K562 (cell line): ENCODE data around the gene GLMP. TPM values are rescaled to one million over a fixed set of nuclear protein-coding genes. Genes with fewer than 3 reads are reported as not detected.
A peak's percentile ranks its signal among the peaks of the same experiment; 100 is the strongest.

Experiments used
- BRD4 ChIP-seq: fragments of 200-600 bp; sonication (generic); IDR thresholded peaks from 2 replicates; pipeline ENCODE4 v1.6.1; 2017; ENCODE audit warnings: inconsistent platforms
- COPS2 ChIP-seq: fragments of 450-650 bp; conservative IDR thresholded peaks from 2 replicates; pipeline ENCODE4 v1.6.1; 2016; ENCODE audit warnings: mild to moderate bottlenecking, moderate library complexity
- EGR1 ChIP-seq: fragments of 450-650 bp; conservative IDR thresholded peaks from 2 replicates; pipeline ENCODE4 v1.6.1; 2017; ENCODE audit warnings: mild to moderate bottlenecking
- GTF3C2 ChIP-seq: IDR thresholded peaks from 3 replicates; pipeline ENCODE4 v1.6.1; 2011; ENCODE audit warnings: borderline replicate concordance, mild to moderate bottlenecking, moderate library complexity; ENCODE audit not compliant: insufficient read length; ENCODE audit errors: extremely low read depth
- LCOR ChIP-seq: sonication (generic); formaldehyde crosslinking; IDR thresholded peaks from 2 replicates; pipeline ENCODE4 v1.8.0; 2022; ENCODE audit warnings: mild to moderate bottlenecking, missing genetic modification reagents
- NR2C1 ChIP-seq, 2 experiments: fragments of 450-650 bp; IDR thresholded peaks; 2 replicates each; pipeline ENCODE4 v1.6.1; 2017; ENCODE audit warnings: mild to moderate bottlenecking in 2 of 2, antibody characterized with exemption in 1 of 2, inconsistent platforms in 1 of 2, missing compliant biosample characterization in 1 of 2, missing genetic modification characterization in 1 of 2
- SFPQ ChIP-seq: fragments of 200-400 bp; formaldehyde crosslinking; IDR thresholded peaks from 2 replicates; pipeline ENCODE4 v1.6.1; 2017; ENCODE audit warnings: mild to moderate bottlenecking, low read depth, low read length, moderate library complexity
- ZBTB12 ChIP-seq: fragments of 250-450 bp; sonication (Bioruptor Pico); IDR thresholded peaks from 2 replicates; pipeline ENCODE4 v1.4.0; 2020
- ZKSCAN1 ChIP-seq: fragments of 150-350 bp; IDR thresholded peaks from 2 replicates; pipeline ENCODE4 v1.6.1; 2016; ENCODE audit warnings: low read depth, low read length
- ZNF766 ChIP-seq: fragments of 200-800 bp; sonication (Bioruptor generic); conservative IDR thresholded peaks from 2 replicates; pipeline ENCODE4 v1.6.1; 2016; ENCODE audit warnings: missing genetic modification characterization, missing compliant biosample characterization
- polyA plus RNA-seq, 8 experiments: library from polyadenylated mRNA; depleted of rRNA in 4 of 8; stranded (reverse) in 5 of 8; unstranded in 3 of 8; fragments of >200 nt; fragmentation: Nextera tagmentation in 2 of 8; fragmentation: Illumina TruSeq in 1 of 8; extraction: Ambion mirVana in 2 of 8; extraction: Trizol in 1 of 8; gene quantifications; 2 replicates each; pipeline versions ENCODE4 v1.2.1 to v1.2.3, GENCODE V29; 2011 to 2014; ENCODE audit warnings: inconsistent platforms in 1 of 8, missing spikeins in 1 of 8
- total RNA-seq, 7 experiments: library from RNA; depleted of rRNA in 6 of 7; stranded (reverse); fragments of >200 nt in 6 of 7; fragmentation: Illumina TruSeq in 2 of 7; extraction: Trizol in 2 of 7; gene quantifications; 2 replicates each; pipeline versions ENCODE4 v1.2.1 to v1.2.3, GENCODE V29; 2011 to 2021; ENCODE audit warnings: low replicate concordance in 1 of 7
- TF ChIP-seq, protein P1 (sequence below): fragments of 150-350 bp; conservative IDR thresholded peaks from 2 replicates; pipeline ENCODE4 v1.6.1; 2014; ENCODE audit warnings: low read length
- TF ChIP-seq, protein P2 (sequence below): fragments of 250-450 bp; sonication (Bioruptor Pico); IDR thresholded peaks from 2 replicates; pipeline ENCODE4 v1.8.0; 2021; ENCODE audit warnings: mild to moderate bottlenecking, moderate library complexity
- TF ChIP-seq, protein P3 (sequence below): fragments of 450-650 bp; formaldehyde crosslinking; conservative IDR thresholded peaks from 2 replicates; pipeline ENCODE4 v1.4.0; 2022; ENCODE audit warnings: mild to moderate bottlenecking, missing genetic modification characterization

GLMP gene
- total and polyA plus RNA-seq, 9 of the 15 experiments (the other 6 are each of a cell fraction or from before 2014, with no cell fraction given): 8.3 to 28.2 (median 22.4) TPM

GRCh38 chr1:156282479-156283222 lies 12.8 kb downstream of the GLMP start, which contains the start of gene SMG5 (continued):
- TF ChIP-seq, protein P1, sequence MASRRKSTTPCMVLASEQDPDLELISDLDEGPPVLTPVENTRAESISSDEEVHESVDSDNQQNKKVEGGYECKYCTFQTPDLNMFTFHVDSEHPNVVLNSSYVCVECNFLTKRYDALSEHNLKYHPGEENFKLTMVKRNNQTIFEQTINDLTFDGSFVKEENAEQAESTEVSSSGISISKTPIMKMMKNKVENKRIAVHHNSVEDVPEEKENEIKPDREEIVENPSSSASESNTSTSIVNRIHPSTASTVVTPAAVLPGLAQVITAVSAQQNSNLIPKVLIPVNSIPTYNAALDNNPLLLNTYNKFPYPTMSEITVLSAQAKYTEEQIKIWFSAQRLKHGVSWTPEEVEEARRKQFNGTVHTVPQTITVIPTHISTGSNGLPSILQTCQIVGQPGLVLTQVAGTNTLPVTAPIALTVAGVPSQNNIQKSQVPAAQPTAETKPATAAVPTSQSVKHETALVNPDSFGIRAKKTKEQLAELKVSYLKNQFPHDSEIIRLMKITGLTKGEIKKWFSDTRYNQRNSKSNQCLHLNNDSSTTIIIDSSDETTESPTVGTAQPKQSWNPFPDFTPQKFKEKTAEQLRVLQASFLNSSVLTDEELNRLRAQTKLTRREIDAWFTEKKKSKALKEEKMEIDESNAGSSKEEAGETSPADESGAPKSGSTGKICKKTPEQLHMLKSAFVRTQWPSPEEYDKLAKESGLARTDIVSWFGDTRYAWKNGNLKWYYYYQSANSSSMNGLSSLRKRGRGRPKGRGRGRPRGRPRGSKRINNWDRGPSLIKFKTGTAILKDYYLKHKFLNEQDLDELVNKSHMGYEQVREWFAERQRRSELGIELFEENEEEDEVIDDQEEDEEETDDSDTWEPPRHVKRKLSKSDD: peak; percentile 99
- TF ChIP-seq COPS2 (no peak), BRD4 (no peak), LCOR (peak; percentile 97), ZNF766 (CRISPR knock-in tag) (no peak), SFPQ (no peak), ZKSCAN1 (peak; percentile 98), NR2C1 (IDR thresholded peaks at IDR 0.05) (peak; percentile 77), NR2C1 (tag; IDR thresholded peaks at IDR 0.05) (peak; percentile 88), GTF3C2 (no peak), EGR1 (0 out of 2 replicates have a peak, but pooled peaks have one; percentile 57), ZBTB12 (CRISPR knock-in tag) (peak; percentile 25; the same call in 1 of the 2 replicates)
- TF ChIP-seq, protein P2, sequence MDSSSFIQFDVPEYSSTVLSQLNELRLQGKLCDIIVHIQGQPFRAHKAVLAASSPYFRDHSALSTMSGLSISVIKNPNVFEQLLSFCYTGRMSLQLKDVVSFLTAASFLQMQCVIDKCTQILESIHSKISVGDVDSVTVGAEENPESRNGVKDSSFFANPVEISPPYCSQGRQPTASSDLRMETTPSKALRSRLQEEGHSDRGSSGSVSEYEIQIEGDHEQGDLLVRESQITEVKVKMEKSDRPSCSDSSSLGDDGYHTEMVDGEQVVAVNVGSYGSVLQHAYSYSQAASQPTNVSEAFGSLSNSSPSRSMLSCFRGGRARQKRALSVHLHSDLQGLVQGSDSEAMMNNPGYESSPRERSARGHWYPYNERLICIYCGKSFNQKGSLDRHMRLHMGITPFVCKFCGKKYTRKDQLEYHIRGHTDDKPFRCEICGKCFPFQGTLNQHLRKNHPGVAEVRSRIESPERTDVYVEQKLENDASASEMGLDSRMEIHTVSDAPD (CRISPR knock-in tag): no peak
- TF ChIP-seq, protein P3, sequence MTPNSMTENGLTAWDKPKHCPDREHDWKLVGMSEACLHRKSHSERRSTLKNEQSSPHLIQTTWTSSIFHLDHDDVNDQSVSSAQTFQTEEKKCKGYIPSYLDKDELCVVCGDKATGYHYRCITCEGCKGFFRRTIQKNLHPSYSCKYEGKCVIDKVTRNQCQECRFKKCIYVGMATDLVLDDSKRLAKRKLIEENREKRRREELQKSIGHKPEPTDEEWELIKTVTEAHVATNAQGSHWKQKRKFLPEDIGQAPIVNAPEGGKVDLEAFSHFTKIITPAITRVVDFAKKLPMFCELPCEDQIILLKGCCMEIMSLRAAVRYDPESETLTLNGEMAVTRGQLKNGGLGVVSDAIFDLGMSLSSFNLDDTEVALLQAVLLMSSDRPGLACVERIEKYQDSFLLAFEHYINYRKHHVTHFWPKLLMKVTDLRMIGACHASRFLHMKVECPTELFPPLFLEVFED: no peak
